Ishikawa (cell line): ENCODE data around the gene RP9.

Experiments
- CEBPB ChIP-seq: IDR thresholded peaks from 2 replicates; pipeline ENCODE4 v1.6.1; 2012
- EP300 ChIP-seq: IDR thresholded peaks from 2 replicates; pipeline ENCODE4 v1.6.1; 2012; ENCODE audit warnings: borderline replicate concordance
- TAF1 ChIP-seq: IDR thresholded peaks from 2 replicates; pipeline ENCODE4 v1.6.1; 2012; ENCODE audit warnings: low read depth, mild to moderate bottlenecking
- TEAD4 ChIP-seq: IDR thresholded peaks from 2 replicates; pipeline ENCODE4 v1.6.1; 2012
- YY1 ChIP-seq: IDR thresholded peaks from 2 replicates; pipeline ENCODE4 v1.6.1; 2012; ENCODE audit warnings: low read depth

DNA sequence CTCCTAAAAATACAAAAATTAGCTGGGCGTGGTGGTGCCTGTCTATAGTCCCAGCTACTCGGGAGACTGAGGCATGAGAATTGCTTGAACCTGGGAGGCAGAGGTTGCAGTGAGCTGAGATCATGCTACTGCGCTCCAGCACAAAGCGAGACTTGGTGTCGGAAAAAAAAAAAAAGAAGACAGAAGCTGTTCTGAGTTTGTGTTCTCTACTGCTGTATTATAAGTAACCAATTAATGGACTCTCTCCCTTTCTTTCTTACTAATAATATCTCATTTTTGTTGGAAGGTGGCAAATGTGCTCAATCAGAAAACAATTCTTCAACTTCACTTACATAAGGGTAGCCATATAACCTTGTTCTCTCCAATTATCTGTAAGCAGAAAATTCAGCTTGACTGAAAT lies 54.0 kb downstream of the RP9 start:
- TF ChIP-seq TEAD4 (no peak), EP300 (no peak), TAF1 (no peak), CEBPB (no peak), YY1 (no peak)
